ENCODE results near the gene NLRP14.

GRCh38 chr11:7077101-7077500 lies 56.8 kb downstream of the NLRP14 start:
- TF ChIP-seq POLR2AphosphoS5 (IDR thresholded peaks at IDR 0.05; ENCODE audit: low read depth, low read length) (no peak), POLR2A (IDR thresholded peaks at IDR 0.05; ENCODE audit: low read depth, low read length) (no peak)
